DOHH2 (cell line): Measurements from ENCODE around the gene ADAMTS9.

Experiments
- EZH2phosphoT487 ChIP-seq: fragments of 200-600 bp; sonication (generic); IDR thresholded peaks from 2 replicates; pipeline ENCODE4 v1.6.1; 2017; ENCODE audit warnings: borderline replicate concordance, mild to moderate bottlenecking, antibody characterized with exemption, low read length, moderate library complexity, mixed read lengths
- TF ChIP-seq, protein P1 (sequence below): fragments of 200-600 bp; sonication (generic); IDR thresholded peaks from one replicate; pipeline ENCODE4 v1.5.1; 2014; ENCODE audit warnings: antibody characterized with exemption, mild to moderate bottlenecking, low read depth, low read length; ENCODE audit not compliant: poor library complexity, severe bottlenecking

GRCh38 chr3:64578062-64578770 is 109.6 kb downstream of the ADAMTS9 start:
- TF ChIP-seq, protein P1, sequence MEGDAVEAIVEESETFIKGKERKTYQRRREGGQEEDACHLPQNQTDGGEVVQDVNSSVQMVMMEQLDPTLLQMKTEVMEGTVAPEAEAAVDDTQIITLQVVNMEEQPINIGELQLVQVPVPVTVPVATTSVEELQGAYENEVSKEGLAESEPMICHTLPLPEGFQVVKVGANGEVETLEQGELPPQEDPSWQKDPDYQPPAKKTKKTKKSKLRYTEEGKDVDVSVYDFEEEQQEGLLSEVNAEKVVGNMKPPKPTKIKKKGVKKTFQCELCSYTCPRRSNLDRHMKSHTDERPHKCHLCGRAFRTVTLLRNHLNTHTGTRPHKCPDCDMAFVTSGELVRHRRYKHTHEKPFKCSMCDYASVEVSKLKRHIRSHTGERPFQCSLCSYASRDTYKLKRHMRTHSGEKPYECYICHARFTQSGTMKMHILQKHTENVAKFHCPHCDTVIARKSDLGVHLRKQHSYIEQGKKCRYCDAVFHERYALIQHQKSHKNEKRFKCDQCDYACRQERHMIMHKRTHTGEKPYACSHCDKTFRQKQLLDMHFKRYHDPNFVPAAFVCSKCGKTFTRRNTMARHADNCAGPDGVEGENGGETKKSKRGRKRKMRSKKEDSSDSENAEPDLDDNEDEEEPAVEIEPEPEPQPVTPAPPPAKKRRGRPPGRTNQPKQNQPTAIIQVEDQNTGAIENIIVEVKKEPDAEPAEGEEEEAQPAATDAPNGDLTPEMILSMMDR, result no peak
- TF ChIP-seq EZH2phosphoT487, result no peak
